GM23338 (cell line): ENCODE measurements around the gene AJM1. TPM values are rescaled to one million over a fixed set of nuclear protein-coding genes. Genes with fewer than 3 reads are reported as not detected.

ENCODE experiments used
- ATAC-seq: fragments of 200-7000 bp; cut with Tn5 transposase; 3 replicates; pipeline ENCODE4 v1.9.1; 2020
- DNase-seq: peaks from one replicate; pipeline ENCODE4 v3.0.0-alpha.2; 2015; ENCODE audit warnings: low spot score
- H2AFZ ChIP-seq: fragments of 200-600 bp; sonication (generic); 2 replicates; pipeline ENCODE4 v1.8.0; 2016; ENCODE audit warnings: antibody characterized with exemption, mild to moderate bottlenecking, moderate library complexity
- H3F3A ChIP-seq: fragments of 200-600 bp; sonication (generic); replicated peaks from 2 replicates; pipeline ENCODE4 v1.8.0; 2017; ENCODE audit warnings: antibody characterized with exemption, mixed run types, low read depth
- H3K27ac ChIP-seq: fragments of 200-600 bp; sonication (generic); 2 replicates; pipeline ENCODE4 v1.6.1; 2016; ENCODE audit warnings: low read depth
- H3K27me3 ChIP-seq: fragments of 200-600 bp; sonication (generic); 2 replicates; pipeline ENCODE4 v1.8.0; 2016; ENCODE audit warnings: mild to moderate bottlenecking, mixed run types, moderate library complexity; ENCODE audit not compliant: insufficient read depth
- H3K36me3 ChIP-seq: fragments of 200-600 bp; sonication (generic); 2 replicates; pipeline ENCODE4 v1.8.0; 2016; ENCODE audit warnings: mild to moderate bottlenecking; ENCODE audit not compliant: insufficient read depth
- H3K4me1 ChIP-seq: fragments of 200-600 bp; sonication (generic); 2 replicates; pipeline ENCODE4 v1.8.0; 2016; ENCODE audit warnings: mild to moderate bottlenecking, moderate library complexity; ENCODE audit not compliant: insufficient read depth
- H3K4me2 ChIP-seq: fragments of 200-600 bp; sonication (generic); 2 replicates; pipeline ENCODE4 v1.7.1; 2017; ENCODE audit warnings: mixed run types
- H3K4me3 ChIP-seq: fragments of 200-600 bp; sonication (generic); 2 replicates; pipeline ENCODE4 v1.6.1; 2016; ENCODE audit warnings: mixed run types
- H3K79me2 ChIP-seq: fragments of 200-600 bp; sonication (generic); replicated peaks from 2 replicates; pipeline ENCODE4 v1.8.0; 2017; ENCODE audit warnings: mild to moderate bottlenecking; ENCODE audit not compliant: insufficient read depth
- H3K9me2 ChIP-seq: fragments of 200-600 bp; sonication (generic); 2 replicates; pipeline ENCODE4 v1.8.0; 2017; ENCODE audit not compliant: insufficient read depth
- H4K20me1 ChIP-seq: fragments of 200-600 bp; sonication (generic); replicated peaks from 2 replicates; pipeline ENCODE4 v1.8.0; 2017; ENCODE audit warnings: mild to moderate bottlenecking; ENCODE audit not compliant: insufficient read depth
- H3K27ac Mint-ChIP-seq: 2 replicates; pipeline ENCODE4 v1.8.0; 2020; ENCODE audit warnings: inconsistent platforms, mild to moderate bottlenecking, moderate library complexity, mixed read lengths
- H3K27me3 Mint-ChIP-seq: 3 replicates; pipeline ENCODE4 v1.8.0; 2022; ENCODE audit warnings: low read depth, mild to moderate bottlenecking, moderate library complexity, mixed read lengths, inconsistent platforms; ENCODE audit not compliant: insufficient read depth, poor library complexity
- H3K36me3 Mint-ChIP-seq: 3 replicates; pipeline ENCODE4 v1.8.0; 2021; ENCODE audit warnings: low read depth, mild to moderate bottlenecking, inconsistent platforms, moderate library complexity, mixed read lengths
- H3K4me1 Mint-ChIP-seq: 3 replicates; pipeline ENCODE4 v1.8.0; 2020; ENCODE audit warnings: mild to moderate bottlenecking, inconsistent platforms, mixed read lengths
- H3K4me3 Mint-ChIP-seq: 3 replicates; pipeline ENCODE4 v1.8.0; 2021; ENCODE audit warnings: moderate library complexity, mild to moderate bottlenecking, inconsistent platforms, mixed read lengths
- H3K9me3 Mint-ChIP-seq: 3 replicates; pipeline ENCODE4 v1.8.0; 2020; ENCODE audit warnings: moderate library complexity, mild to moderate bottlenecking, inconsistent platforms, mixed read lengths
- CREB1 ChIP-seq: fragments of 250-450 bp; sonication (Bioruptor Pico); IDR thresholded peaks from 2 replicates; pipeline ENCODE4 v1.5.0; 2020; ENCODE audit warnings: low read depth, mild to moderate bottlenecking, moderate library complexity
- CTCF ChIP-seq, 2 experiments: fragments of 200-600 bp in 1 of 2; sonication (generic) in 1 of 2; conservative IDR thresholded peaks; 2 replicates each; pipeline versions ENCODE4 v1.5.1 to v1.6.1; 2016 to 2017; ENCODE audit warnings: antibody characterized with exemption in 2 of 2, low read depth in 2 of 2, mild to moderate bottlenecking in 2 of 2, moderate library complexity in 1 of 2
- ETS1 ChIP-seq: IDR thresholded peaks from 2 replicates; pipeline ENCODE4 v1.6.1; 2016; ENCODE audit warnings: antibody characterized with exemption
- EZH2 ChIP-seq: fragments of 200-600 bp; sonication (generic); IDR thresholded peaks from one replicate; pipeline ENCODE4 v1.8.0; 2017; ENCODE audit warnings: antibody characterized with exemption, mild to moderate bottlenecking, low read depth; ENCODE audit not compliant: unreplicated experiment
- JUNB ChIP-seq: IDR thresholded peaks from one replicate; pipeline ENCODE4 v1.6.1; 2016; ENCODE audit warnings: antibody characterized with exemption; ENCODE audit not compliant: unreplicated experiment
- POLR2AphosphoS5 ChIP-seq: IDR thresholded peaks from 2 replicates; pipeline ENCODE4 v1.6.1; 2016; ENCODE audit warnings: antibody characterized with exemption, low read depth
- polyA plus RNA-seq: library from polyadenylated mRNA; unstranded; fragments of >200 nt; fragmentation: Nextera tagmentation; extraction: Ambion mirVana; gene quantifications from 2 replicates; pipeline ENCODE4 v1.2.1, GENCODE V29; 2016
- total RNA-seq: library from RNA; depleted of rRNA; stranded (reverse); fragments of >200 nt; shearing (Covaris generic); gene quantifications from 2 replicates; pipeline ENCODE4 v1.2.3, GENCODE V29; 2014

AJM1 gene
- total and polyA plus RNA-seq, 2 experiments from 2014 or later, result 0.36 to 0.49 TPM

- TF ChIP-seq JUNB, result no peak
- no peak for TF ChIP-seq ETS1
- no peak for TF ChIP-seq EZH2
- no peak for TF ChIP-seq CREB1
- no peak for TF ChIP-seq CTCF (conservative IDR thresholded peaks at IDR 0.05; ENCODE audit: low read depth in 2 of 2)
Measured at GRCh38 chr9:136848393-136849037, 6.2 kb downstream of the AJM1 start (continued).

GRCh38 chr9:136849038-136849959 is 7.0 kb downstream of the AJM1 start, which contains the start of gene PHPT1:
Gene PHPT1 (plus strand): TSS chr9:136849409. CDS start chr9:136849431, 22 bp downstream.
- Histone ChIP-seq H3K4me2 (peak within 1 kb of the TSS; percentile 89), H3F3A (0 out of 2 replicates have a peak, but pooled peaks cover 5% of the 10 kb centered on the region), H2AFZ (no peak within 1 kb of the TSS), H3K4me3 (peak within 1 kb of the TSS; percentile 88), H3K27me3 (peaks cover 13% of the 10 kb centered on the region), H4K20me1 (0 out of 2 replicates have a peak, but pooled peaks cover 3% of the 10 kb centered on the region), H3K27ac (peak within 1 kb of the TSS; percentile 95), H3K36me3 (no peaks in the 10 kb centered on the region; the same call in 1 of the 2 replicates), H3K79me2 (no peaks in the 10 kb centered on the region), H3K4me1 (no peaks in the 10 kb centered on the region; the same call in 1 of the 2 replicates), H3K9me2 (no peaks in the 10 kb centered on the region)
- peak; percentile 100 for DNase-seq
- Mint-ChIP-seq H3K27ac (peak within 1 kb of the TSS; percentile 96), H3K4me1 (no peaks in the 10 kb centered on the region; the same call in 2 of the 3 replicates), H3K4me3 (peak within 1 kb of the TSS; percentile 93), H3K27me3 (peaks cover 29% of the 10 kb centered on the region), H3K36me3 (peaks cover 2% of the 10 kb centered on the region; the same call in 2 of the 3 replicates), H3K9me3 (no peaks in the 10 kb centered on the region)
- TF ChIP-seq CREB1, result peak; percentile 62
- no peak for TF ChIP-seq JUNB
- TF ChIP-seq CTCF (conservative IDR thresholded peaks at IDR 0.05; ENCODE audit: low read depth in 2 of 2), result no peak
- peak; percentile 49; the same call in 1 of the 2 replicates for TF ChIP-seq ETS1
- peak; percentile 97 for TF ChIP-seq POLR2AphosphoS5
- ATAC-seq, result peak; percentile 53
